ENCODE measurements around the gene ICA1.

GRCh38 chr7:8282162-8282561, 20.2 kb upstream of the ICA1 start:
- TF ChIP-seq CTCF (IDR thresholded peaks at IDR 0.05 in 4 of 5, conservative IDR thresholded peaks at IDR 0.05 in 1 of 5) (no peak), POLR2A (IDR thresholded peaks at IDR 0.05) (no peak)

Data from gastrocnemius medialis (tissue), 4 donors.